Body of pancreas (tissue), 4 donors: Measurements from ENCODE around the gene FAM149A.

Experiments used
- CTCF ChIP-seq, 7 experiments: fragments of 450-650 bp in 4 of 7; fragments of 200-600 bp in 3 of 7; sonication (generic) in 3 of 7; IDR thresholded peaks; one replicate each; pipeline ENCODE4 v1.5.1; 2016 to 2019; ENCODE audit warnings: antibody characterized with exemption in 7 of 7
- POLR2A ChIP-seq, 3 donors: fragments of 450-650 bp; IDR thresholded peaks; one replicate each; pipeline ENCODE4 v1.6.1; 2016; ENCODE audit warnings: antibody characterized with exemption in 3 of 3, mild to moderate bottlenecking in 2 of 3

GRCh38 chr4:186151499-186151898, 47.0 kb downstream of the FAM149A start:
- TF ChIP-seq POLR2A (IDR thresholded peaks at IDR 0.05) (no peak), CTCF (IDR thresholded peaks at IDR 0.05) (no peak)
